IMR-90 (cell line): Measurements from ENCODE around the gene EHHADH. TPM values are rescaled to one million over a fixed set of nuclear protein-coding genes. Genes with fewer than 3 reads are reported as not detected.

Experiments used
- ATAC-seq: fragments of 200-7000 bp; cut with Tn5 transposase; 2 replicates; pipeline ENCODE4 v1.9.1; 2020; ENCODE audit warnings: low read depth, mild to moderate bottlenecking, moderate library complexity
- BruUV-seq: library from RNA; stranded (reverse); fragments of 400-500 nt; replicated peaks from 2 replicates; lab custom pipeline; 2021; lab: Mats Ljungman, UMichigan
- CTCF ChIA-PET: fragments of 300-600 bp; formaldehyde crosslinking; extraction: SDS; loops from one replicate; lab custom pipeline; 2021; ENCODE audit warnings: antibody characterized with exemption; lab: Yijun Ruan, JAX
- POLR2A ChIA-PET: fragments of 300-600 bp; sonication (Branson Sonifier 250); formaldehyde crosslinking; loops from one replicate; lab custom pipeline; 2022; ENCODE audit warnings: antibody characterized with exemption; ENCODE audit not compliant: unreplicated experiment; lab: Charles Lee
- DNase-seq: peaks from one replicate; pipeline ENCODE4 v3.0.0; 2013
- H2AFZ ChIP-seq: replicated peaks from 2 replicates; pipeline ENCODE3; 2013; ENCODE audit warnings: low read length, mild to moderate bottlenecking; ENCODE audit not compliant: poor library complexity
- H2AK5ac ChIP-seq: 2 replicates; pipeline ENCODE4 v1.6.1; 2013; ENCODE audit warnings: low read depth, low read length, inconsistent platforms
- H2AK9ac ChIP-seq: replicated peaks from 2 replicates; pipeline ENCODE3; 2013; ENCODE audit warnings: mild to moderate bottlenecking, low read depth, low read length, moderate library complexity; ENCODE audit not compliant: poor library complexity
- H2BK120ac ChIP-seq: 2 replicates; pipeline ENCODE4 v1.6.1; 2013; ENCODE audit warnings: low read depth, low read length, inconsistent platforms
- H2BK15ac ChIP-seq: 3 replicates; pipeline ENCODE4 v1.6.1; 2013; ENCODE audit warnings: low read depth, low read length, inconsistent platforms
- H2BK20ac ChIP-seq: 2 replicates; pipeline ENCODE4 v1.6.1; 2013; ENCODE audit warnings: low read depth, mild to moderate bottlenecking, inconsistent platforms, low read length, moderate library complexity
- H2BK5ac ChIP-seq: 2 replicates; pipeline ENCODE4 v1.6.1; 2013; ENCODE audit warnings: mild to moderate bottlenecking, low read depth, low read length, inconsistent platforms; ENCODE audit not compliant: poor library complexity, severe bottlenecking
- H3K14ac ChIP-seq: replicated peaks from 2 replicates; pipeline ENCODE4 v1.6.1; 2013; ENCODE audit warnings: low read depth, low read length, inconsistent platforms
- H3K18ac ChIP-seq: 2 replicates; pipeline ENCODE4 v1.6.1; 2013; ENCODE audit warnings: low read depth, low read length, control low read depth
- H3K23ac ChIP-seq: 2 replicates; pipeline ENCODE4 v1.6.1; 2013; ENCODE audit warnings: low read depth, low read length, inconsistent platforms
- H3K27ac ChIP-seq: 2 replicates; pipeline ENCODE4 v1.5.1; 2013; ENCODE audit warnings: mild to moderate bottlenecking, control low read depth, low read length; ENCODE audit not compliant: insufficient read depth
- H3K27me3 ChIP-seq: 2 replicates; pipeline ENCODE4 v1.6.1; 2013; ENCODE audit warnings: low read length; ENCODE audit not compliant: control insufficient read depth, insufficient read depth
- H3K36me3 ChIP-seq: 2 replicates; pipeline ENCODE4 v1.6.1; 2013; ENCODE audit warnings: low read length, mixed read lengths; ENCODE audit not compliant: control insufficient read depth, insufficient read depth
- H3K4ac ChIP-seq: 2 replicates; pipeline ENCODE4 v1.6.1; 2013; ENCODE audit warnings: low read depth, low read length, inconsistent platforms
- H3K4me1 ChIP-seq: 2 replicates; pipeline ENCODE4 v1.6.1; 2013; ENCODE audit warnings: low read length, mixed read lengths; ENCODE audit not compliant: control insufficient read depth, insufficient read depth
- H3K4me2 ChIP-seq: 2 replicates; pipeline ENCODE4 v1.6.1; 2013; ENCODE audit warnings: low read depth, mild to moderate bottlenecking, control low read depth, low read length, moderate library complexity
- H3K4me3 ChIP-seq: 2 replicates; pipeline ENCODE4 v1.5.1; 2013; ENCODE audit warnings: low read depth, mild to moderate bottlenecking, control low read depth, low read length, moderate library complexity; ENCODE audit not compliant: insufficient read depth
- H3K56ac ChIP-seq: 2 replicates; pipeline ENCODE4 v1.6.1; 2013; ENCODE audit warnings: low read length, inconsistent platforms; ENCODE audit not compliant: insufficient read depth; ENCODE audit errors: extremely low read depth
- H3K79me1 ChIP-seq, 2 experiments: 2 replicates each; pipeline ENCODE4 v1.6.1; 2013; ENCODE audit warnings: low read length in 2 of 2, inconsistent platforms in 1 of 2, low read depth in 1 of 2
- H3K9ac ChIP-seq: 2 replicates; pipeline ENCODE4 v1.6.1; 2013; ENCODE audit warnings: low read depth, low read length, control low read depth
- H3K9me1 ChIP-seq: 2 replicates; pipeline ENCODE4 v1.6.1; 2013; ENCODE audit warnings: low read length, inconsistent platforms; ENCODE audit not compliant: insufficient read depth
- H3K9me3 ChIP-seq: 2 replicates; pipeline ENCODE4 v1.6.1; 2013; ENCODE audit warnings: low read length; ENCODE audit not compliant: control insufficient read depth, insufficient read depth
- H4K20me1 ChIP-seq: 2 replicates; pipeline ENCODE4 v1.6.1; 2013; ENCODE audit warnings: low read length, inconsistent platforms; ENCODE audit not compliant: insufficient read depth
- H4K5ac ChIP-seq: 2 replicates; pipeline ENCODE4 v1.6.1; 2013; ENCODE audit warnings: mild to moderate bottlenecking, low read depth, low read length, control low read depth
- H4K8ac ChIP-seq, 2 experiments: 2 replicates each; pipeline ENCODE4 v1.6.1; 2013; ENCODE audit warnings: low read depth in 2 of 2, low read length in 2 of 2, control low read depth in 1 of 2, inconsistent platforms in 1 of 2
- H4K91ac ChIP-seq: 2 replicates; pipeline ENCODE4 v1.6.1; 2013; ENCODE audit warnings: low read depth, low read length, inconsistent platforms; ENCODE audit not compliant: insufficient read depth
- BHLHE40 ChIP-seq: fragments of 150-350 bp; IDR thresholded peaks from 2 replicates; pipeline ENCODE4 v1.6.1; 2016; ENCODE audit warnings: mild to moderate bottlenecking, low read depth, low read length
- CEBPB ChIP-seq: IDR thresholded peaks from 2 replicates; pipeline ENCODE4 v1.6.1; 2012; ENCODE audit warnings: low read depth, low read length, improper control_type of control experiment
- CHD1 ChIP-seq: IDR thresholded peaks from 2 replicates; pipeline ENCODE4 v1.6.1; 2012; ENCODE audit warnings: low read depth, low read length, improper control_type of control experiment
- CTCF ChIP-seq: conservative IDR thresholded peaks from 2 replicates; pipeline ENCODE4 v1.5.1; 2012; ENCODE audit warnings: mild to moderate bottlenecking, low read depth, low read length, improper control_type of control experiment
- FOS ChIP-seq: fragments of 150-350 bp; IDR thresholded peaks from 2 replicates; pipeline ENCODE4 v1.6.1; 2016; ENCODE audit warnings: low read depth, low read length
- MAFK ChIP-seq: IDR thresholded peaks from 2 replicates; pipeline ENCODE4 v1.6.1; 2012; ENCODE audit warnings: low read depth, low read length, improper control_type of control experiment
- MAZ ChIP-seq: IDR thresholded peaks from 2 replicates; pipeline ENCODE4 v1.6.1; 2012; ENCODE audit warnings: low read depth, mild to moderate bottlenecking, low read length, improper control_type of control experiment, moderate library complexity, borderline replicate concordance
- MXI1 ChIP-seq: IDR thresholded peaks from 2 replicates; pipeline ENCODE4 v1.6.1; 2012; ENCODE audit warnings: low read depth, mild to moderate bottlenecking, low read length, moderate library complexity, borderline replicate concordance
- NFE2L2 ChIP-seq: fragments of 150-350 bp; IDR thresholded peaks from 2 replicates; pipeline ENCODE4 v1.6.1; 2016; ENCODE audit warnings: low read depth, mild to moderate bottlenecking, low read length
- POLR2A ChIP-seq: IDR thresholded peaks from 2 replicates; pipeline ENCODE4 v1.6.1; 2012; ENCODE audit warnings: mild to moderate bottlenecking, low read depth, low read length
- RAD21 ChIP-seq: IDR thresholded peaks from 2 replicates; pipeline ENCODE4 v1.6.1; 2012; ENCODE audit warnings: low read length, improper control_type of control experiment
- RCOR1 ChIP-seq: IDR thresholded peaks from 2 replicates; pipeline ENCODE4 v1.6.1; 2012; ENCODE audit warnings: mild to moderate bottlenecking, low read length, improper control_type of control experiment; ENCODE audit not compliant: insufficient replicate concordance
- RFX5 ChIP-seq: IDR thresholded peaks from 2 replicates; pipeline ENCODE4 v1.8.0; 2012; ENCODE audit warnings: low read depth, mild to moderate bottlenecking, low read length, moderate library complexity
- SMC3 ChIP-seq: fragments of 150-350 bp; IDR thresholded peaks from 2 replicates; pipeline ENCODE4 v1.6.1; 2016; ENCODE audit warnings: low read depth, mild to moderate bottlenecking, antibody characterized with exemption, low read length, moderate library complexity
- USF2 ChIP-seq: fragments of 150-350 bp; IDR thresholded peaks from 2 replicates; pipeline ENCODE4 v1.6.1; 2017; ENCODE audit warnings: mild to moderate bottlenecking, antibody characterized with exemption, low read length, low read depth
- WGBS, 2 experiments: methylation state at CpG; one replicate each; pipeline versions ENCODE4 v1.1.5 to v1.1.7; 2013; ENCODE audit warnings: missing lambda C conversion rate in 2 of 2; ENCODE audit not compliant: insufficient read length in 1 of 2; ENCODE audit errors: extremely low coverage in 2 of 2; 5-methylcytosine and 5-hydroxymethylcytosine counted together
- dilution Hi-C: fragments of 300-500 bp; cut with HindIII; formaldehyde crosslinking; loops from one replicate; pipeline ENCODE4 v1.14.3; 2018; ENCODE audit warnings: low sequenced_read_pairs; ENCODE audit not compliant: unreplicated experiment
- in situ Hi-C: fragments of 300-500 bp; cut with MboI; formaldehyde crosslinking; loops from 3 replicates; pipeline ENCODE4 v1.14.3; 2019; ENCODE audit warnings: low sequenced_read_pairs, inconsistent platforms, mixed read lengths
- intact Hi-C: fragments of 100-400 bp; cut with micrococcal nuclease; formaldehyde crosslinking; loops from 2 replicates; pipeline ENCODE4 v1.10.0; 2022
- polyA plus RNA-seq, 3 experiments: library from polyadenylated mRNA; depleted of rRNA; stranded (reverse); fragments of >200 nt; gene quantifications; 2 replicates each; pipeline ENCODE4 v1.2.3, GENCODE V29; 2012; ENCODE audit warnings: low replicate concordance in 1 of 3
- total RNA-seq: library from RNA; depleted of rRNA; stranded (reverse); fragments of >200 nt; gene quantifications from 2 replicates; pipeline ENCODE4 v1.2.3, GENCODE V29; 2012
- TF ChIP-seq, protein P1 (sequence below): fragments of 150-350 bp; IDR thresholded peaks from 2 replicates; pipeline ENCODE4 v1.6.1; 2016; ENCODE audit warnings: low read depth, mild to moderate bottlenecking, low read length, moderate library complexity, borderline replicate concordance

Gene EHHADH
- total and polyA plus RNA-seq, 2 of the 4 experiments (the other 2 are of a cell fraction), result 2.0 to 4.7 TPM

- H3K4me1 ChIP-seq, result no peaks in the 10 kb centered on the region
- H2AK5ac ChIP-seq, result no peak overlapping the region
- BruUV-seq, result TSS peak; percentile 32
- H3K14ac ChIP-seq, result no peak overlapping the region
- no peaks in the 10 kb centered on the region for H3K9me3 ChIP-seq
- H2AFZ ChIP-seq, result no peak overlapping the region
- H2AK9ac ChIP-seq, result no peak overlapping the region
- H3K79me1 ChIP-seq, result no peaks in the 10 kb centered on the region; a peak in 1 of 4 replicates
- no peak overlapping the region for H3K9ac ChIP-seq
- no peak overlapping the region for H2BK20ac ChIP-seq
- no peak for DNase-seq
- no peak overlapping the region for H3K4me2 ChIP-seq
- TF ChIP-seq MAFK, result no peak
- no peak for TF ChIP-seq MXI1
- TF ChIP-seq FOS, result no peak
- no peak for TF ChIP-seq POLR2A
- TF ChIP-seq MAZ, result no peak
- TF ChIP-seq CHD1, result no peak
- TF ChIP-seq, protein P1, sequence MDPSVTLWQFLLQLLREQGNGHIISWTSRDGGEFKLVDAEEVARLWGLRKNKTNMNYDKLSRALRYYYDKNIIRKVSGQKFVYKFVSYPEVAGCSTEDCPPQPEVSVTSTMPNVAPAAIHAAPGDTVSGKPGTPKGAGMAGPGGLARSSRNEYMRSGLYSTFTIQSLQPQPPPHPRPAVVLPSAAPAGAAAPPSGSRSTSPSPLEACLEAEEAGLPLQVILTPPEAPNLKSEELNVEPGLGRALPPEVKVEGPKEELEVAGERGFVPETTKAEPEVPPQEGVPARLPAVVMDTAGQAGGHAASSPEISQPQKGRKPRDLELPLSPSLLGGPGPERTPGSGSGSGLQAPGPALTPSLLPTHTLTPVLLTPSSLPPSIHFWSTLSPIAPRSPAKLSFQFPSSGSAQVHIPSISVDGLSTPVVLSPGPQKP, result no peak
- TF ChIP-seq NFE2L2, result no peak
- no peak for TF ChIP-seq USF2
- no peak for TF ChIP-seq RCOR1
- no peak for TF ChIP-seq CEBPB
- no peak for TF ChIP-seq RAD21
- no peak for TF ChIP-seq CTCF
- no peak for TF ChIP-seq BHLHE40
- TF ChIP-seq RFX5, result no peak
- TF ChIP-seq SMC3, result no peak
- H3K18ac ChIP-seq, result no peak overlapping the region
- dilution Hi-C loops, result no loop called here
- H3K9me1 ChIP-seq, result no peaks in the 10 kb centered on the region
- intact Hi-C loops, result no loop called here
- ChIA-PET POLR2A (no interaction called here), CTCF (no interaction called here)
- no peak overlapping the region for H3K4me3 ChIP-seq
- H2BK15ac ChIP-seq, result no peak overlapping the region
- H4K5ac ChIP-seq, result no peak overlapping the region
- H3K36me3 ChIP-seq, result 0 out of 2 replicates have a peak, but pooled peaks cover 3% of the 10 kb centered on the region
- H3K4ac ChIP-seq, result no peak overlapping the region
- H3K27ac ChIP-seq, result no peak overlapping the region
- H2BK120ac ChIP-seq, result no peak overlapping the region
- H4K20me1 ChIP-seq, result no peaks in the 10 kb centered on the region
- no peak overlapping the region for H3K23ac ChIP-seq
- H3K56ac ChIP-seq, result no peak overlapping the region
- H4K91ac ChIP-seq, result no peak overlapping the region
- H4K8ac ChIP-seq, result no peak overlapping the region
- in situ Hi-C loops, result no loop called here
- WGBS, 2 experiments, result no CpG with 5 or more reads among the region's 7 CpGs
- H3K27me3 ChIP-seq, result no peaks in the 10 kb centered on the region
- no peak for ATAC-seq
- no peak overlapping the region for H2BK5ac ChIP-seq
Observed at GRCh38 chr3:185292238-185292637, 38.4 kb upstream of the EHHADH start.
